Suprapubic skin (tissue), 4 donors: ENCODE data around the gene KRT71. TPM values are rescaled to one million over a fixed set of nuclear protein-coding genes. Genes with fewer than 3 reads are reported as not detected.

Experiments used
- DNase-seq, 2 donors: peaks; one replicate each; pipeline ENCODE4 v3.0.0-alpha.2; 2019; ENCODE audit warnings: low spot score in 2 of 2
- H3K27ac ChIP-seq: fragments of 200-600 bp; sonication (generic); one replicate; pipeline ENCODE4 v1.5.1; 2019
- H3K27me3 ChIP-seq: fragments of 200-600 bp; sonication (generic); one replicate; pipeline ENCODE4 v1.5.1; 2019
- H3K36me3 ChIP-seq: fragments of 200-600 bp; sonication (generic); one replicate; pipeline ENCODE4 v1.5.1; 2019
- H3K4me1 ChIP-seq: fragments of 200-600 bp; sonication (generic); one replicate; pipeline ENCODE4 v1.5.1; 2019
- H3K4me3 ChIP-seq: fragments of 200-600 bp; sonication (generic); one replicate; pipeline ENCODE4 v1.5.1; 2019; ENCODE audit warnings: mild to moderate bottlenecking
- H3K9me3 ChIP-seq: fragments of 200-600 bp; sonication (generic); one replicate; pipeline ENCODE4 v1.5.1; 2019
- CTCF ChIP-seq, 2 donors: fragments of 200-600 bp in 1 of 2; fragments of 450-650 bp in 1 of 2; sonication (generic) in 1 of 2; IDR thresholded peaks; one replicate each; pipeline ENCODE4 v1.5.1; 2016 to 2019; ENCODE audit warnings: antibody characterized with exemption in 2 of 2, mild to moderate bottlenecking in 1 of 2, moderate library complexity in 1 of 2
- EP300 ChIP-seq: sonication (generic); formaldehyde crosslinking; IDR thresholded peaks from one replicate; pipeline ENCODE4 v1.6.1; 2017; ENCODE audit warnings: antibody characterized with exemption
- POLR2A ChIP-seq, 2 donors: fragments of 450-650 bp; IDR thresholded peaks; one replicate each; pipeline ENCODE4 v1.6.1; 2017; ENCODE audit warnings: antibody characterized with exemption in 2 of 2, mild to moderate bottlenecking in 2 of 2, moderate library complexity in 2 of 2
- POLR2AphosphoS5 ChIP-seq, 3 donors: sonication (generic); formaldehyde crosslinking; IDR thresholded peaks; one replicate each; pipeline ENCODE4 v1.6.1; 2017; ENCODE audit warnings: antibody characterized with exemption in 3 of 3
- WGBS: methylation state at CpG from one replicate; pipeline ENCODE4 v1.1.5; 2018; 5-methylcytosine and 5-hydroxymethylcytosine counted together
- total RNA-seq, 4 donors: library from RNA; depleted of rRNA; stranded (reverse); fragments of >200 nt; gene quantifications; one replicate each; pipeline ENCODE4 v1.1.0, GENCODE V29; 2016

KRT71 gene
- total RNA-seq, 4 donors from 2014 or later = 5.5 to 231 (median 70.8) TPM

DNA sequence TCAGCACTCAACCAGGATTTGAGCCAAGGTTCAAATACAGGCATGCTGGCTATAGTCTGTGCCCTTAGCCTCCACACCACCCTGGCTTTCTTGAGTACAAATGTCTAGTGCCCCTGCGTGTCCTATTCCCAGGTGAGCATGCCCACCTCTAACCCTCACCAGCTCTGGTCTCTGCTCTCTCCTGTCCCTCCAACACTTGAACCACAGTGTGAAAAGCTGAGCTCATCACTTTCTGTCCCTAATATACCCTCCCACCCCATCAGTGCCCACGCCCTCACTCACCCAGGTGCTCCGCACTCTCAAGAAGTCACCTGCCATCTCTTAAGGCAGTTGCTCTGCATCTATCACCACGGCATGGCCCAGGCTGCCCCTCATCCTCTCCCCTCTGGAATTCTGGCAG is 7.0 kb upstream of the KRT71 start:
- TF ChIP-seq POLR2AphosphoS5 (IDR thresholded peaks at IDR 0.05) (no peak), EP300 (no peak), POLR2A (IDR thresholded peaks at IDR 0.05) (no peak), CTCF (IDR thresholded peaks at IDR 0.05) (no peak)
- no peak for DNase-seq

GRCh38 chr12:52558781-52559445 is 6.0 kb upstream of the KRT71 start:
- no peak for TF ChIP-seq POLR2AphosphoS5 (IDR thresholded peaks at IDR 0.05)
- TF ChIP-seq CTCF (IDR thresholded peaks at IDR 0.05) = no peak
- no peak for TF ChIP-seq EP300
- TF ChIP-seq POLR2A (IDR thresholded peaks at IDR 0.05) = no peak
- no peaks in the 10 kb centered on the region for H3K36me3 ChIP-seq
- WGBS = 73% methylated on average over 8 of the region's 8 CpGs
- peaks cover 17% of the 10 kb centered on the region for H3K27me3 ChIP-seq
- H3K27ac ChIP-seq = no peak overlapping the region
- H3K9me3 ChIP-seq = no peaks in the 10 kb centered on the region
- H3K4me1 ChIP-seq = no peaks in the 10 kb centered on the region
- no peak for DNase-seq
- H3K4me3 ChIP-seq = no peak overlapping the region

More for the DNA sequence above, 7.0 kb upstream of the KRT71 start:
- WGBS = 91% methylated on average over 4 of the region's 4 CpGs
- H3K4me3 ChIP-seq = no peak overlapping the region
- no peaks in the 10 kb centered on the region for H3K4me1 ChIP-seq
- peaks cover 12% of the 10 kb centered on the region for H3K27me3 ChIP-seq
- H3K27ac ChIP-seq = no peak overlapping the region
- no peaks in the 10 kb centered on the region for H3K36me3 ChIP-seq
- no peaks in the 10 kb centered on the region for H3K9me3 ChIP-seq

DNA sequence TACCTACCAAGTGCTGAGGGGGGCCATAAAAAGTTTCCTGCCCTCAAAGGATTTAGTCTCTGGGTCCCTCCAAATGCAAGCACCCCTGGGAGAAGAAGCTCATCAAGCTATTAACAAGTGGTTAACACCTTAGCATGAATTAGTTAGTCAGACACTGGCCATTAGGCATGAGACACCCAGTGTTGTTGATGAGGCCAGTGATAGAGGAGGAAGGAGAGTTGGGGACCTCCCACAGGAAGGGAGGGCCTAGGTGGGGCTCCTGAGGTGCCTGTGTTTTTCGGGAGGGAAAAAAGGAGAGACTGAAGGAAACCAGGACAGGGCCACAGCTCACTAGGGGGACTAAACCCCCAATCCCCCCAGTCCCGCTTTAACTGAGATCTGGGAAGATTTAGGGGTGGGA is 4.5 kb upstream of the KRT71 start:
- no peak for TF ChIP-seq POLR2A (IDR thresholded peaks at IDR 0.05)
- WGBS = 78% methylated on average over 2 of the region's 2 CpGs

DNA sequence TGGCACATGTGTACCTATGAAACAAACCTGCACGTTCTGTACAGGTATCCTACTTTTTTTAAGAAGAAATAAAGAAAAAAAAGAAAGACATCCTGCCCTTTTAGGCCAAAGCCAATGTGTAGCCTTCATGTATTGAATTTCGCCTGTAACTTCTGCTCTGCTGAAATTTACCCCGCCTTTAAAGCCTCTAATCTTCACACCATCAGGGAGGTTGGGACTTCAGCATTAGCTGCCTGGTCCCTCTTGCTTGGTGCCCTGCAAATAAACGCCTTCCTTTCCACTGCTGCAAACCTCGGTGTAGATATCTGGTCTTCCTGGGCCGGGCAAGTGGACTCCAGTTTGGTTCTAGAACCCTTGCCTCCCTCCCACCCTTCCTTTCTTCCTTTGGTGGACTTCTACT is 2.6 kb upstream of the KRT71 start:
- no peak overlapping the region for H3K4me3 ChIP-seq
- 91% methylated on average over 6 of the region's 6 CpGs for WGBS
- H3K36me3 ChIP-seq = no peaks in the 10 kb centered on the region
- no peaks in the 10 kb centered on the region for H3K9me3 ChIP-seq
- no peak for DNase-seq
- no peak overlapping the region for H3K27ac ChIP-seq
- peaks cover 17% of the 10 kb centered on the region for H3K27me3 ChIP-seq
- H3K4me1 ChIP-seq = no peaks in the 10 kb centered on the region
- no peak for TF ChIP-seq CTCF (IDR thresholded peaks at IDR 0.05)
- TF ChIP-seq EP300 = no peak
- TF ChIP-seq POLR2A (IDR thresholded peaks at IDR 0.05) = no peak
- TF ChIP-seq POLR2AphosphoS5 (IDR thresholded peaks at IDR 0.05) = no peak

More for the DNA sequence above, 4.5 kb upstream of the KRT71 start:
- H3K9me3 ChIP-seq = no peaks in the 10 kb centered on the region
- no peaks in the 10 kb centered on the region for H3K36me3 ChIP-seq
- no peak overlapping the region for H3K4me3 ChIP-seq
- no peak for DNase-seq
- H3K27me3 ChIP-seq = peaks cover 17% of the 10 kb centered on the region
- no peak overlapping the region for H3K27ac ChIP-seq
- no peaks in the 10 kb centered on the region for H3K4me1 ChIP-seq

DNA sequence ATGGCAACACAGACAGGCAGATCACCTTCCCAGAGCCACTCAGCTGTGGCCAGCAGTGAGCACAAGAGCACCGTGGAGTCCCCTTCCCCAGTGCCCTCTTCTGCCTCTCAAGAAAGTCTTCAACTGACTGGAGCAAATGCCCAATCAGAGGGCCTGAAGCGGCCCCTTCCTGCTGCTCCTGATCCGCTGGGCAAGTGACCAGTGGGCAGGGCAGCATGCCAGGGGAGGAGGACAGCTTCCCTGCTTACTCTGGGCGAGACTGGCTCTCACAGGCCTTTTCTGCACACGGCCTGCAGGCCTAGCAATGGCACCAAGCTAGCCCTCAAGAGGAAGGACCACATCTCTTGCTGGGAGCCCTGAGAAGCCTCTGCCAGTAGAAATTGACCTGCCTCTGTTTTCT is 890 bp downstream of the KRT71 start:
- H3K9me3 ChIP-seq = no peaks in the 10 kb centered on the region
- H3K4me1 ChIP-seq = no peaks in the 10 kb centered on the region
- H3K4me3 ChIP-seq = no peak overlapping the region
- DNase-seq = no peak
- WGBS = 100% methylated on average over 1 of the region's 5 CpGs
- H3K36me3 ChIP-seq = no peaks in the 10 kb centered on the region
- TF ChIP-seq CTCF (IDR thresholded peaks at IDR 0.05) (no peak), POLR2AphosphoS5 (IDR thresholded peaks at IDR 0.05) (no peak), EP300 (no peak), POLR2A (IDR thresholded peaks at IDR 0.05) (no peak)
- no peak overlapping the region for H3K27ac ChIP-seq
- H3K27me3 ChIP-seq = peaks cover 10% of the 10 kb centered on the region
